Effector memory CD8-positive, alpha-beta T cell (primary cell): ENCODE results near the gene C16orf95.

ENCODE experiments used
- ATAC-seq: fragments of 150-1000 bp; cut with Tn5 transposase; replicated peaks from 2 replicates; pipeline ENCODE4 v1.10.0; 2021; ENCODE audit warnings: mild to moderate bottlenecking, moderate library complexity
- DNase-seq, 3 experiments: peaks; one replicate each; pipeline ENCODE4 v3.0.0; 2021
- H3K27ac Mint-ChIP-seq, 2 donors: one replicate each; pipeline ENCODE4 v1.8.0; 2022; ENCODE audit warnings: mild to moderate bottlenecking in 2 of 2, mixed read lengths in 2 of 2, moderate library complexity in 2 of 2
- H3K27me3 Mint-ChIP-seq, 2 donors: one replicate each; pipeline ENCODE4 v1.8.0; 2022; ENCODE audit warnings: mixed read lengths in 2 of 2
- H3K36me3 Mint-ChIP-seq: one replicate; pipeline ENCODE4 v1.8.0; 2022; ENCODE audit warnings: mild to moderate bottlenecking, moderate library complexity, mixed read lengths; ENCODE audit not compliant: insufficient read depth
- H3K4me1 Mint-ChIP-seq, 2 donors: one replicate each; pipeline ENCODE4 v1.8.0; 2022; ENCODE audit warnings: low read depth in 2 of 2, mixed read lengths in 2 of 2
- H3K4me3 Mint-ChIP-seq, 2 donors: one replicate each; pipeline ENCODE4 v1.8.0; 2022; ENCODE audit warnings: mild to moderate bottlenecking in 2 of 2, mixed read lengths in 2 of 2, moderate library complexity in 2 of 2
- H3K9me3 Mint-ChIP-seq, 2 donors: one replicate each; pipeline ENCODE4 v1.8.0; 2022; ENCODE audit warnings: mixed read lengths in 2 of 2

Gene C16orf95

GRCh38 chr16:87295259-87295658 lies 21.9 kb downstream of the C16orf95 start:
- Mint-ChIP-seq H3K4me1 (peaks cover 3 to 6% of the 10 kb centered on the region in 2 donors), H3K9me3 (no peaks in the 10 kb centered on the region), H3K4me3 (no peak overlapping the region), H3K27ac (no peak overlapping the region), H3K36me3 (no peaks in the 10 kb centered on the region), H3K27me3 (no peaks in the 10 kb centered on the region)
- peak; percentile 40 for ATAC-seq
- DNase-seq: no peak

GRCh38 chr16:87293990-87294389 lies 23.2 kb downstream of the C16orf95 start:
- H3K27ac Mint-ChIP-seq: no peak overlapping the region
- no peak overlapping the region for H3K4me3 Mint-ChIP-seq
- H3K4me1 Mint-ChIP-seq: peaks cover 3 to 6% of the 10 kb centered on the region in 2 donors
- no peak for DNase-seq
- ATAC-seq: no peak
- no peaks in the 10 kb centered on the region for H3K9me3 Mint-ChIP-seq
- no peaks in the 10 kb centered on the region for H3K27me3 Mint-ChIP-seq
- H3K36me3 Mint-ChIP-seq: no peaks in the 10 kb centered on the region

- ATAC-seq: no peak
- Mint-ChIP-seq H3K36me3 (no peaks in the 10 kb centered on the region), H3K27me3 (no peaks in the 10 kb centered on the region), H3K4me1 (no peaks in the 10 kb centered on the region), H3K9me3 (no peaks in the 10 kb centered on the region), H3K27ac (no peak overlapping the region), H3K4me3 (no peak overlapping the region)
- no peak for DNase-seq
These were observed 25.2 kb downstream of the C16orf95 start for GRCh38 chr16:87291944-87292343.

GRCh38 chr16:87288753-87289362 lies 28.3 kb downstream of the C16orf95 start:
- no peak overlapping the region for H3K4me3 Mint-ChIP-seq
- no peak for DNase-seq
- H3K27ac Mint-ChIP-seq: no peak overlapping the region
- no peak for ATAC-seq
- no peaks in the 10 kb centered on the region for H3K27me3 Mint-ChIP-seq
- peaks cover 2% of the 10 kb centered on the region for H3K36me3 Mint-ChIP-seq
- no peaks in the 10 kb centered on the region for H3K4me1 Mint-ChIP-seq
- no peaks in the 10 kb centered on the region for H3K9me3 Mint-ChIP-seq

GRCh38 chr16:87286839-87287626 lies 30.2 kb downstream of the C16orf95 start:
- Mint-ChIP-seq H3K9me3 (no peaks in the 10 kb centered on the region), H3K4me3 (no peak overlapping the region), H3K36me3 (peaks cover 2% of the 10 kb centered on the region), H3K4me1 (no peaks in the 10 kb centered on the region), H3K27me3 (no peaks in the 10 kb centered on the region), H3K27ac (no peak overlapping the region)
- ATAC-seq (no peak), DNase-seq (no peak)

- H3K4me3 Mint-ChIP-seq: no peak overlapping the region
- no peaks in the 10 kb centered on the region for H3K4me1 Mint-ChIP-seq
- H3K9me3 Mint-ChIP-seq: no peaks in the 10 kb centered on the region
- H3K27me3 Mint-ChIP-seq: peaks cover 0 to 3% of the 10 kb centered on the region in 2 donors
- DNase-seq (no peak), ATAC-seq (no peak)
- peaks cover 2% of the 10 kb centered on the region for H3K36me3 Mint-ChIP-seq
- no peak overlapping the region for H3K27ac Mint-ChIP-seq
These were observed 33.0 kb downstream of the C16orf95 start for GRCh38 chr16:87284183-87284582.

GRCh38 chr16:87279094-87279658 lies 38.0 kb downstream of the C16orf95 start:
- Mint-ChIP-seq H3K4me1 (peaks cover 5 to 9% of the 10 kb centered on the region in 2 donors), H3K36me3 (no peaks in the 10 kb centered on the region), H3K27me3 (peaks cover 11 to 38% of the 10 kb centered on the region in 2 donors), H3K27ac (no peak overlapping the region), H3K4me3 (no peak overlapping the region), H3K9me3 (no peaks in the 10 kb centered on the region)
- no peak for DNase-seq
- ATAC-seq: no peak

- H3K4me1 Mint-ChIP-seq: peaks cover 5 to 9% of the 10 kb centered on the region in 2 donors
- ATAC-seq (peak; percentile 41), DNase-seq (peak in 2 of 3 experiments; percentile 5 to 11)
- no peaks in the 10 kb centered on the region for H3K9me3 Mint-ChIP-seq
- no peak overlapping the region for H3K27ac Mint-ChIP-seq
- no peaks in the 10 kb centered on the region for H3K36me3 Mint-ChIP-seq
- no peak overlapping the region for H3K4me3 Mint-ChIP-seq
- peaks cover 11 to 38% of the 10 kb centered on the region in 2 donors for H3K27me3 Mint-ChIP-seq
These were observed 38.8 kb downstream of the C16orf95 start for GRCh38 chr16:87278191-87279093.

- Mint-ChIP-seq H3K27ac (peak overlapping the region in 1 of 2 donors; percentile 46), H3K27me3 (peaks cover 11 to 38% of the 10 kb centered on the region in 2 donors), H3K4me3 (no peak overlapping the region), H3K4me1 (peaks cover 5 to 9% of the 10 kb centered on the region in 2 donors), H3K36me3 (no peaks in the 10 kb centered on the region), H3K9me3 (no peaks in the 10 kb centered on the region)
- DNase-seq: no peak
- ATAC-seq: no peak
These were observed 40.3 kb downstream of the C16orf95 start for GRCh38 chr16:87276924-87277323.

- DNase-seq (no peak), ATAC-seq (no peak)
- Mint-ChIP-seq H3K4me1 (peaks cover 5 to 9% of the 10 kb centered on the region in 2 donors), H3K4me3 (no peak overlapping the region), H3K27ac (no peak overlapping the region), H3K9me3 (no peaks in the 10 kb centered on the region), H3K27me3 (peaks cover 11 to 38% of the 10 kb centered on the region in 2 donors), H3K36me3 (no peaks in the 10 kb centered on the region)
These were observed 41.0 kb downstream of the C16orf95 start for GRCh38 chr16:87276091-87276701.

- Mint-ChIP-seq H3K9me3 (no peaks in the 10 kb centered on the region), H3K36me3 (no peaks in the 10 kb centered on the region), H3K4me3 (no peak overlapping the region), H3K27ac (no peak overlapping the region), H3K4me1 (peaks cover 5 to 9% of the 10 kb centered on the region in 2 donors), H3K27me3 (peaks cover 11 to 38% of the 10 kb centered on the region in 2 donors)
- ATAC-seq (no peak), DNase-seq (no peak)
These were observed 42.4 kb downstream of the C16orf95 start for GRCh38 chr16:87274794-87275193.

- DNase-seq (no peak), ATAC-seq (no peak)
- H3K27me3 Mint-ChIP-seq: peaks cover 7 to 29% of the 10 kb centered on the region in 2 donors
- H3K27ac Mint-ChIP-seq: no peak overlapping the region
- peaks cover 2 to 6% of the 10 kb centered on the region in 2 donors for H3K4me1 Mint-ChIP-seq
- H3K9me3 Mint-ChIP-seq: no peaks in the 10 kb centered on the region
- no peak overlapping the region for H3K4me3 Mint-ChIP-seq
- no peaks in the 10 kb centered on the region for H3K36me3 Mint-ChIP-seq
These were observed 43.6 kb downstream of the C16orf95 start for GRCh38 chr16:87273471-87274030.
